Activated naive CD4-positive, alpha-beta T cell treated with anti-CD3 and anti-CD28 coated beads, Interleukin-2, amount 50 U/mL, for 24 hours (primary cell): ENCODE measurements around the gene BACH2.

ENCODE experiments used
- H3K27ac Mint-ChIP-seq: one replicate; pipeline ENCODE4 v1.8.0; 2021; ENCODE audit warnings: mild to moderate bottlenecking, mixed read lengths
- H3K27me3 Mint-ChIP-seq: one replicate; pipeline ENCODE4 v1.8.0; 2021; ENCODE audit warnings: mixed read lengths
- H3K36me3 Mint-ChIP-seq: one replicate; pipeline ENCODE4 v1.8.0; 2021; ENCODE audit warnings: mixed read lengths
- H3K4me1 Mint-ChIP-seq: one replicate; pipeline ENCODE4 v1.8.0; 2021; ENCODE audit warnings: mixed read lengths
- H3K4me3 Mint-ChIP-seq: one replicate; pipeline ENCODE4 v1.8.0; 2021; ENCODE audit warnings: mild to moderate bottlenecking, mixed read lengths
- H3K9me3 Mint-ChIP-seq: one replicate; pipeline ENCODE4 v1.8.0; 2021; ENCODE audit warnings: mixed read lengths

Gene BACH2

DNA sequence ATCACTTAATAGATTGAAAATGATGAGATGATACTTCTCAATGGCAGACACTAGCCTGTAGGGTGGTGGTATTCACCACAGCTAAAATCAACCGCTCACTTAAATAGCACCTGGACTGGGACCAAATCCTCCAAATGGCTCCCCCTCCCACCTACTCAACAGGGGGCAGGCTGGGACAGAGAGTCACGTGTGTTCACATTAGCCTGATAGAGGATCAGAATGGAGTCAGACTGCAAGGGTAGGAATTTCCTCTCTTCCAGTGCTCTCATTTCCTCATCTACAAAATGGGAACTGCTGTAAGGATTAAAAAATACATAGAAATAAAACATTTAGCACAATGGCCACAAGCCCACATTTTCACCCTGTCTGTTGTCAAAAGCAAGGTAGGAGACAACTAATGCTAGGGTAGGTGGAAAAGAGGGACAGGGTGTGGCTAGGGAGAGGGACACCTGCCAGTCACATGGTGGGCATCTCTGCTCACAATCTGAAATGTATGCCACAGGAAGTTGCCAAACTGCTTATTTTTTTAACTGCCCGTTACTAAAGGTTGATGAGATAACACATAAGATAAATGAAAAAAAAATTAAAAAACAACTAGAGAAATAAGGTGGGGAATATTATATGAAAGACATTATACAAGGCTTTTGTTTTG lies 55.3 kb downstream of the BACH2 start:
- Mint-ChIP-seq H3K4me1 (peaks cover 78% of the 10 kb centered on the region), H3K27ac (peak overlapping the region; percentile 83), H3K4me3 (peak overlapping the region; percentile 30), H3K36me3 (peaks cover 33% of the 10 kb centered on the region), H3K9me3 (peaks cover 9% of the 10 kb centered on the region), H3K27me3 (no peaks in the 10 kb centered on the region)

DNA sequence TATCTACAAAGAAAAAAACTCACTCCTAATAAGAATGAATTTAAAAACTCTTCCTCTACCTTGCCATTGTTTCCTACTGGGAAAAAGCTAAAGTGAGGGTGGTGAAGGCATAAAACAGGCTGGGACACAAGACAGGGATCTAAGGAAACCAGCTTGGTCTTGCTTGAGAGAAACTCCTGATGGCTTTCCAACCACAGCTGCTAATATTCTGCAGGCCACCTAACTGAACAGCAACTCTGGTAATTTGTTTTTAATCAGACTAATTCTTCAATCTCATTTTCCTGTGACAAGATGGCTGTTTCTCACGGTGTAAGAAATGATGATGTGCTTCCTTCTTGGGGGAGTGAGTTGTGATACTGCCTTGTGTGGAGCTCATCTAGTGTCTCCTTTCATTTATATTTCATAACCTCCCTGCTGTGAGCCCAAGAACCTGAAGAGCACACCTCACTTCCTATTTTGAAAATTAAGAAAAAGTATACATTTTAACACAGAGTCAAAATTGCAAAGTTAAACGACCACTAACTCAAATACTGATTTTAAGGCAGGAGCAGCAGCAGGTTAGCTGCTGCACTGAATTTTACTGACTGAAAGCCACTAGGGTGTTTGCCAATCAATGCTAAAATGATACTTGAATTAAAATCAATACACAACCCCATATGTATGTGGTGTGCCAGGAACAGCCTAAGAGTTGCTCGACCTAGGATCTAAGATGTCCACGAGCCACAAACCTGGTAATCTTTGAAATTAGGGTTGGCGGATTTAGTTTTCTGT lies 58.0 kb downstream of the BACH2 start:
- peaks cover 29% of the 10 kb centered on the region for H3K36me3 Mint-ChIP-seq

DNA sequence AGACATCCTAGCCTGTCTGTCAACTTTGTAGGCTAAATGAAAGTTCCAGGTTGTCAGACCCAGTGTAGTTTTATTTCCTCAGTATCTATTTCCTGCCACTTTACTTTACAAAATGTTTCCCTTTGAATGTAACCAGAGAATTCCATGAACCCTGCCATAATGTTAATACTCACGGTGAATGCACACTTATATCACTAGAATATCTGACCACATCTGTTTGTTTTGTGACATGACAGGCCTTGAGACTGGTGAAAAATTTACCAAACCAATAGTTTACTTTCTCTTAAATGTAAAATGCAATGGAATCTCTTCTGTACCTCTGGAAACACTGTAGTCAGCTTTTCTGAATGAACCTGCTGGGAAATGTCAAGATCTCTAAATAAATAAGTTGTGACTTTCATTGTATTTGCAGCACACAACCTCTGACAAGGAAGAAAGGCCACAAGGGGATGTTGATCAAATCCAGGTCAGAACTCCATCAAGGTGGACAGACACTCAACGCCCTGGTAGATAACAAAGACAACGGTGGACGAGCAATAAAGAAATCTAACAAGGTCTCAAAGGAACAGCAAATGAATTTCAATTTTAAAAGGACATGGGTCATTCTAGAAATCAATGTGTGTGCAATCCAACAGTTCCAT lies 59.2 kb downstream of the BACH2 start:
- Mint-ChIP-seq H3K9me3 (peaks cover 9% of the 10 kb centered on the region), H3K4me1 (peaks cover 86% of the 10 kb centered on the region), H3K27me3 (no peaks in the 10 kb centered on the region), H3K4me3 (peak overlapping the region; percentile 61), H3K27ac (peak overlapping the region; percentile 93), H3K36me3 (peaks cover 26% of the 10 kb centered on the region)

More for the DNA sequence above, 58.0 kb downstream of the BACH2 start:
- Mint-ChIP-seq H3K27ac (peak overlapping the region; percentile 94), H3K4me1 (peaks cover 85% of the 10 kb centered on the region), H3K4me3 (peak overlapping the region; percentile 64), H3K9me3 (peaks cover 9% of the 10 kb centered on the region), H3K27me3 (no peaks in the 10 kb centered on the region)

DNA sequence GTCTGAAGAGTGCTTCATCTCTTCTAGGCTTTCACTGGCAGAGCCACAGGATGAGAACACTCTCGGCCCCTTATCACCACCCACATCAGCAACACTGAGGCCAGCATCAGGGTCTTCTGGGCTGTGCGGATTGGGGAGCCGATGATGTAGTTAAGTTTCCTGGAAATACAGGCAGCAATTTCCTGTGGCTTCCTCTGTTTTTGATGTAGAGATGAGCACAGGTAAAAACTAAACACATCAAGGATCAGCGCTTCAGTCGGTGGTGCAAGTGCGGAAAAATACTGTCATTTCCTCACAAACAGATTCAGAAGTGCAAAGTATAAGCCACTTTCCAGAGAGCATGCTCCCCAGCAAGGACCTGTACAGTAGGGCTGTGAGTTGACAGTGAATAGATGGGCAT lies 62.6 kb downstream of the BACH2 start:
- H3K36me3 Mint-ChIP-seq, result peaks cover 37% of the 10 kb centered on the region
- H3K4me1 Mint-ChIP-seq, result peaks cover 98% of the 10 kb centered on the region
- no peaks in the 10 kb centered on the region for H3K27me3 Mint-ChIP-seq
- H3K9me3 Mint-ChIP-seq, result peaks cover 4% of the 10 kb centered on the region
- H3K4me3 Mint-ChIP-seq, result peak overlapping the region; percentile 66
- H3K27ac Mint-ChIP-seq, result peak overlapping the region; percentile 99

DNA sequence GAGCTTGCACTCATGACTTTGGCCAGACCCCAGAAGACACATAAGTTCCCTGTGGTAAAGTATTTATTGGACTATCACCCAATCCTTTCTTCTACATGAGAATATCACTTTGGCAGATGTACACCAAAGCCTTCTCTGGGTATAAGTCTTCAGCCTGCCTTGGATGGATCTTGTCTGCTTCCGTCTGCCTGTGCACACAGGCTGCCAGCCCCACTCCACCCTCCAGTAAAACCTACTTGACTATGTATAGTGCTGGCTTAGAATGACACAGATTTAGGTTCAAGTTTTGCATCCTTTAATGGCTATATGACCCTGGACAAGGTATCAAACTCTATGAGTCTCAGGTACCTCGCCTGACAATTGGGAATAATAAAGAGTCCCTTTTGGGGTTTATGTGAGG lies 63.4 kb downstream of the BACH2 start:
- Mint-ChIP-seq H3K4me3 (peak overlapping the region; percentile 58), H3K36me3 (peaks cover 36% of the 10 kb centered on the region), H3K27ac (peak overlapping the region; percentile 99), H3K9me3 (peaks cover 4% of the 10 kb centered on the region), H3K4me1 (peaks cover 96% of the 10 kb centered on the region), H3K27me3 (no peaks in the 10 kb centered on the region)

DNA sequence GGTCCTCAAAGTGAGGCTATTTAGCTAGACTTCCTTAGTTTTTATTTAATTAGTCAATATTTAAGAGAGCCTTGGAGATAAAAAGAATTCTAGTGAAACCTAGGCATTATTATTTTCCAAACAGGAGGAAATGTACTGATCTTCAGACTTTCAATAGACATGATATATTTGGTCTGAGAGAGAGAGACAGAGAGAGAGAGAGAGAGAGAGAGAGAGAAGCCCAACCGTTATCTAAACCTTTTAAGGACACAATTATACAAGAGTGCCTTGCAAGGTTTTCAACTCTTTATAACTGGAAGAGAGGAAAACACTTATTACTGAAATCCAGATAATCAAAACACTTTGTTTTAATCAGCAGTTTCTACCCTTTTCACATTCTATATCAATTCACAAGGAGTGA lies 64.8 kb downstream of the BACH2 start:
- H3K27ac Mint-ChIP-seq, result peak overlapping the region; percentile 99
- H3K9me3 Mint-ChIP-seq, result no peaks in the 10 kb centered on the region
- H3K4me1 Mint-ChIP-seq, result peaks cover 96% of the 10 kb centered on the region
- H3K4me3 Mint-ChIP-seq, result peak overlapping the region; percentile 64
- H3K27me3 Mint-ChIP-seq, result no peaks in the 10 kb centered on the region
- H3K36me3 Mint-ChIP-seq, result peaks cover 36% of the 10 kb centered on the region

DNA sequence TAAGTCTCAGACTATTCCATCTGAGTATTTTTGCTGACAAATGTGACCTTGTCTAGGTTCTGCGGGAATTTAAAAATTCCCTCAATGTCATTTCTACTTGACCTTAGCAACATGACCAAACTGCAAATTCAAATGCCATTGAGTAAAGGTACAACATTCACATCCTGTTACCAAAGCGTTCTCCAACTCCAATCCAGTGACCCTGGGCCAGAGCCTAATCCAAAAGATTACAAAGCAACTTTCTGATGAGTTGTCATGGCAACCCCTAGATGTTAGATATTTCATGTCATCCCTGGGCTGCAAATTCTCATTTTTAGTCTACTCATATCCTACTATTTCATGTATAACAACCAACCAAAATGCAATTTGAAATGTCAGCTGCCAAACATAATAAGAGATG lies 65.3 kb downstream of the BACH2 start:
- no peaks in the 10 kb centered on the region for H3K9me3 Mint-ChIP-seq

DNA sequence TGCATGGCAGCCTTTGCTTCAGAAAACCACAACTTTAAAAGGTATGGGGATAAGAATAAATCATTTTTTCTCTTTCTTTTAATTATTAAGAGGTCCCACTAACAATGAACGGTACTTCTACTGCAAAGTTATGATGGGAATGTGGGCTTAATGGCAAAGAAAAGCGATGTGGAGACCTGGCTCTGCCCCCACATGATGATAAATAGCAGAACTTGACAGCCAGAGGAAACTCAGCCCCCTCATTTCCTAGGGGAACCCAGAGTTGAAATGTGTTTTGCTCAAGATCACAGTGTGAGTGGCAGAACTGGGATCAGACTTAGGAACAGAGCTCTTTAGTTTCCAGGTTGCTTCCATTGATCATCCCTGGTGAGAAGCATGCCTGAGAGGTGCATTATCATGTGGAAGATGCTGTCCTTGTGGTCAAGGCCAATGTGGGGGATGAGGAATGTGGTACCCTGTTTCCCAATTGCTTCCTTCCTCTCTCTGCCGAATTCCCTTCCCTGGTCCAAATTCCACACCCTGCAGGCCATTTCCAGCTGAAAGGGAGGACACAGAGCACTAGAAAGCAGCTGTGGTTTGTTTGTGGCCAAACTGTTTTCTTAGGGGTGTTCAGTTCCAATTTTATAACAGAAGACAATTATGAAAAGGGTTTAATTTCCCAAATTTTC lies 66.0 kb downstream of the BACH2 start:
- peaks cover 96% of the 10 kb centered on the region for H3K4me1 Mint-ChIP-seq
- H3K36me3 Mint-ChIP-seq, result peaks cover 36% of the 10 kb centered on the region
- H3K27me3 Mint-ChIP-seq, result no peaks in the 10 kb centered on the region
- peak overlapping the region; percentile 99 for H3K27ac Mint-ChIP-seq
- peak overlapping the region; percentile 52 for H3K4me3 Mint-ChIP-seq
- H3K9me3 Mint-ChIP-seq, result no peaks in the 10 kb centered on the region

More for the DNA sequence above, 65.3 kb downstream of the BACH2 start:
- H3K27ac Mint-ChIP-seq, result peak overlapping the region; percentile 99
- no peaks in the 10 kb centered on the region for H3K27me3 Mint-ChIP-seq
- H3K4me1 Mint-ChIP-seq, result peaks cover 96% of the 10 kb centered on the region
- peak overlapping the region; percentile 52 for H3K4me3 Mint-ChIP-seq
- H3K36me3 Mint-ChIP-seq, result peaks cover 35% of the 10 kb centered on the region

DNA sequence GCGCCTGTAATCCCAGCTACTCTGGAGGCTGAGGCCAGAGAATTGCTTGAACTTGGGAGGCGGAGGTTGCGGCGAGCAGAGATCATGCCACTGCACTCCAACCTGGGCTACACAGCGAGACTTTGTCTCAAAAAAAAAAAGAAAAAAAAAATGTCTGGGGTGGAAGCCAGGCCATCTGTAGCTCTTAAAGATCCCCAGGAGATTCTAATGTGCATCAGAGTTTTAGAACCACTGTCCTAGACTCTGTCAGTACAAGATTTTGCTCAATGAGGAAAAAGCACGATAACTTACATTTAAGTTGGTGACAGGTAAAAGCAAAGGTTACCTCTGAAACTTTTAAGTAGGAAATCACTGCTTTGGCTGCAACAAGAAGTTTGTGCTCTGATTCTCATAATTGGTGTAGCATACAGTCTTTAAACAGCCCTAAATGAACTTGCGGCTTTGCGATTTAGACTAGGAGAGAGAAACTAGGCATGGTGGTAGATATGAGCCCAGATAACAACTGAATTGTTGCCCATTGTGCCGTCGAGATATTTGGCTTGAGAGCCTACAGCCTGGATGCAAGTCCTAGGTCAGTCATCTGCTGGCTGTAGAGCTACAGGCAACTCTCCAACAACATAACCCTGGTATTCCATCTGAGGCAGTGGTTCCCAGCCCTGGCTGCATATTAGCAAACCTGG lies 67.2 kb downstream of the BACH2 start:
- Mint-ChIP-seq H3K4me3 (peak overlapping the region; percentile 43), H3K9me3 (no peaks in the 10 kb centered on the region), H3K36me3 (peaks cover 43% of the 10 kb centered on the region), H3K27me3 (no peaks in the 10 kb centered on the region), H3K4me1 (peaks cover 94% of the 10 kb centered on the region), H3K27ac (peak overlapping the region; percentile 99)

DNA sequence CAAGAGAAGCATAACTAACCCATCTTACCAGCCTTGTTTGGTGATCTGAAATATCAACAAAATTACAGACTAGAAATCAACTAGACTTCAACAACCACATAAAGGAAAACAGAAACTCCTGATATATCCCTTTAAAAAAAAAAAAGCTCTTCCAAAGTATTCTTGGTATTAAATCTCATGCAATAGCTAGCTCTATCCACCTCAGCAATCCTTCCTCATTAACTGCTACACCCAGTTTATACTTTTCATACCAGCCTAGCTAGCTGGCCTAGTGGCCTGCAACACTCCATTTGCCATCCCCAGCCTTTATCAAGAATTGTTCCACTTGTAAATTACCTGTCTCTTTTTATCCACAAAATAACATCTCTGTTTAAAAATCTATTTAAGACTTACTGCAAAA lies 69.0 kb downstream of the BACH2 start:
- H3K36me3 Mint-ChIP-seq, result peaks cover 53% of the 10 kb centered on the region
- H3K27ac Mint-ChIP-seq, result peak overlapping the region; percentile 98
- peaks cover 82% of the 10 kb centered on the region for H3K4me1 Mint-ChIP-seq
- H3K9me3 Mint-ChIP-seq, result peaks cover 3% of the 10 kb centered on the region
- H3K4me3 Mint-ChIP-seq, result peak overlapping the region; percentile 34
- no peaks in the 10 kb centered on the region for H3K27me3 Mint-ChIP-seq

DNA sequence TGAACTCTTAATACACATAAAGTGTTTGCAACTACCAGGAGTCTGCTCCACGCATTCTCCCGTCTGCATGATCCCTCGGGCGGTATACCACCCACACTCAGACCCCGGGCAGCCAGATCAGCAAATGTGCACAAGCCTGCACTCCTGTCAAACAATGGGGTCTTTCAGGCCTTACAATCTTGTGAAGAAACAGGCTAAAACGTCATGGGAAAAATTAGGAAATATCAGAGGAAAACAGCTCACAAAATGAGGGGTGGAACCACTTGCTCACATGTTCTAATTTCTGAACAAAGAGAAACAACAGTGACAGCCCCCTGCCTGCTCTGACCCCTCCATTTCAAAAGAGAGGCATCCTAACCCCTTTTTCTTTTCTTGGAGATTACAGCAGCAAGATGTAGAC lies 69.4 kb downstream of the BACH2 start:
- Mint-ChIP-seq H3K4me1 (peaks cover 77% of the 10 kb centered on the region), H3K9me3 (peaks cover 3% of the 10 kb centered on the region), H3K27me3 (no peaks in the 10 kb centered on the region), H3K4me3 (no peak overlapping the region), H3K36me3 (peaks cover 53% of the 10 kb centered on the region), H3K27ac (peak overlapping the region; percentile 98)

DNA sequence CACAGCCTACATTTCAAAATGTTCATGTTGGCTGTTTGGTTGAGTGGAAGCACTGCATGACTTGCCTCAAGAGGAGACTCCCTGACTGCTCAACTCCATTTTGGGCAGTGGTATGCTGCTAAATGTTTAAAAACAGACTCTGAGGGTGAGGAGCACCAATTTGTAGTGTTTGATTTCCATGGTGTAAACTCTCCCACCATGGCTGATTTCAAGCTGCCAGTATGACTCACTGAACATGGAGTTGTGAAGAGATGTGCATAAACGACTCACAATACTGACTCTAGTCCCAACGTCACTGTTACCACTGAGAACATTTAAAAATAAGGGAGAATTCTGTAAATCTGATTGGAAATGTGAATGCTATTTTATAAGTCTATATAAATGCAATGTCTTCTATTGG lies 70.4 kb downstream of the BACH2 start:
- Mint-ChIP-seq H3K4me3 (peak overlapping the region; percentile 1), H3K27me3 (no peaks in the 10 kb centered on the region), H3K4me1 (peaks cover 68% of the 10 kb centered on the region), H3K27ac (peak overlapping the region; percentile 66), H3K9me3 (peaks cover 7% of the 10 kb centered on the region), H3K36me3 (peaks cover 54% of the 10 kb centered on the region)

DNA sequence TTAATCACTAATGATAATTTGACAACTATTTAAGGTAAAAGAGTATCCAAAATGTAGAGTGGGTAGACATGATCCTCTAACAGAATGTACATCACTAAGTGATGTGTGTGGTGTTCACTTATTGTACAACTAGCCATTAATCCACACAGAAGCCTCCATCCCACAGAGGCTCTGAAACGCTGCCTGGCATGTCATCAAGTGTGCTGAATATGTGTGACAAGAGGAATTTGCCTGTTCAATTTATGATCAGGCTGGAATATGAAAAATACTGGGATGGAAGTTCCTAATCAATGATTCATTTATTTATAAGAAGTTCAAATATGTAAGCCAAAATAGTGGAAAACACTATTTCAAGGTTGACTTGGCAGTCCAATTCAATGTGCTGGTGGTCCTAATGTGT lies 72.4 kb downstream of the BACH2 start:
- peaks cover 7% of the 10 kb centered on the region for H3K9me3 Mint-ChIP-seq
- H3K4me3 Mint-ChIP-seq, result no peak overlapping the region
- peaks cover 47% of the 10 kb centered on the region for H3K4me1 Mint-ChIP-seq
- peaks cover 45% of the 10 kb centered on the region for H3K36me3 Mint-ChIP-seq
- peak overlapping the region; percentile 92 for H3K27ac Mint-ChIP-seq
- H3K27me3 Mint-ChIP-seq, result no peaks in the 10 kb centered on the region

DNA sequence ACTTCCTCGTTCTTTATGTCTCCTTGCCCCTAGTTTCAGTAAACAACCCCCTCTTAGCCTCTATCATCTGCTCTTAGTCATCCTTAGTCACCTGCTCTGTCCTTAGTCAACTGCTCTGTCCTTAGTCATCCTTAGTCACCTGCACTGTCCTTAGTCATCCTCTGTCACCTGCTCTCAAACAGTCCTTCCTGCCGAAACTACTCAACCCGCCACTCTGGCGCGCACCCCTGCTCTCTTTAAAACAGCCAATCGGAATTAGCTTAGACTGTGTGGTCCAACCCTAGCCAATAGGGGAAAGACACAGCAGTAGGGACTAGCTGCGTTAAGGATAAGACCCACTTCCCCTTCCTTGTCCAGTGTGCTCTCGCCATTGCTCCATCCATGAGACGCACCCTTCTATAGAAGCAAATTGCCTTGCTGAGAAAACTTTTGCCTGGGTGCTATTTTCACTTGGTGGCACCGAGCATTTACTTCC lies 73.9 kb downstream of the BACH2 start:
- Mint-ChIP-seq H3K27me3 (no peaks in the 10 kb centered on the region), H3K4me3 (peak overlapping the region; percentile 1), H3K27ac (peak overlapping the region; percentile 84), H3K36me3 (peaks cover 39% of the 10 kb centered on the region), H3K4me1 (peaks cover 34% of the 10 kb centered on the region), H3K9me3 (peaks cover 7% of the 10 kb centered on the region)

DNA sequence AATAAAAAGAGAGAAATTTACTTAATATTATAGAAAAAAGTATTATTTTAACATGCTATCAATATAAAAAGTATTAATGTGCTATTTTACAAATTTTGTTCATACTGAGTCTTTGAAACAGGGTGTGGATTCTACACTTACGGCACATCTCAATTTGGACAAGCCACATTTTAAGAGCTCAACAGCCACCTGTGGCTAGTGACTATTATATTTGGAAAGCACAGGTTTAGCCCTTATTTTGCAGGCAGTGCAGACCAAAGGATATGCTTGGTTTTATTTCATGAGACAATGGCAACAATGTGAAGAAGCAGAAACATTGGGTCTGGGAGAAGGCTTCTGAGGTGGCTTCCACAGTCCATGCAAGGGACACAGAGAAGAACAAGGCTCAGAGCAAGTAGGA lies 74.6 kb downstream of the BACH2 start:
- no peaks in the 10 kb centered on the region for H3K27me3 Mint-ChIP-seq
- H3K36me3 Mint-ChIP-seq, result peaks cover 38% of the 10 kb centered on the region
- H3K4me1 Mint-ChIP-seq, result peaks cover 26% of the 10 kb centered on the region
- peak overlapping the region; percentile 84 for H3K27ac Mint-ChIP-seq
- H3K9me3 Mint-ChIP-seq, result peaks cover 7% of the 10 kb centered on the region
- H3K4me3 Mint-ChIP-seq, result peak overlapping the region; percentile 17
